ENCODE data around the gene SNRNP48.

- TF ChIP-seq CTCF (IDR thresholded peaks at IDR 0.05; ENCODE audit: low read depth, low read length) (no peak), EZH2phosphoT487 (IDR thresholded peaks at IDR 0.05; ENCODE audit: low read depth) (no peak)
Observed at GRCh38 chr6:7632501-7633290, 42.7 kb downstream of the SNRNP48 start.

Measured in OCI-LY3 (cell line).